ENCODE data around the gene FAM193A.
A peak's percentile ranks its signal among the peaks of the same experiment; 100 is the strongest.
"Not testable (repeated sequence)": the region's sequence is repeated elsewhere in the genome, so short reads cannot be mapped to it uniquely, and the experiment has no call there.

FAM193A gene

DNA sequence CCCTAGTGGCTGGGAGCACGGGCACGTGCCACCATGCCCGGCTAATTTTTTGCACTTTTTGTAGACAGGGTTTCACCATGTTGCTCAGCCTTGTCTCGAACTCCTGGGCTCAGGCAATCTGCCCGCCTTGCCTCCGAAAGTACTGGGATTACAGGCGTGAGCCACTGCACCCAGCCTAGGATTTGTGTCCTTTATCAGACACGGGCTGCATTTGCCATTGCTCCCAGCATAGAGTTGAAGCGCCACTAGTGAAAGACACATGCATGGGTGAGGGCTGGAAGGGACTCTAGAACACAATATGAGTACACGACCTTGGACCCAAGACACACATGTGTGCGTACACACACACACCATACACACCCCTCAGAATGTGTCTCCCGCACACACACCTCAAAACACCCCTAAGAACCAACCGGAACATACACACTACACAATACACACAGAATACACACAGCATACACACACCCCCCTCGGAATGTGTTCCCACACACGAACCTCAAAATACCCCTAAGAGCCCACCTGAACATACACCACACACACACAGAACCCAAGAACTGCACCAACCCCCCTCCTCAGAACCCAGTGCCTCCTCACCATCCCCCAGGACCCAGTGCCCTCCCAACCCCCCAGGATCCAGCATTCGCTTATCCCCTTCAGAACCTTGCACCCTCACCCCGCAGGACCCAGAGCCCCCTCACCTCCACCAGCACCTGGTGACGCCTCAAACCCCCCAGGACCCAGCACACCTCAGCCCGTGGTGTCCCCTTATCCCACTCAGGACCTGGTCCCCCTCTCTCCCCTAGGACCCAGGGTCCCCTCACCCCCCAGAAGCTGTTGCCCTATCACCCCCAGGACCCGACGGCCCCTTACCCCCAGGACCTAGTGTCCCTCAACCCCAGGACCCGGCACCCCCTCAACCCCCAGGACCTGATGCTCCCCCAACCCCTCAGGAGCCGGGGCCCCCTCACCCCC is 218.7 kb downstream of the FAM193A start:
- no peak for DNase-seq (ENCODE audit: low spot score)

DNA sequence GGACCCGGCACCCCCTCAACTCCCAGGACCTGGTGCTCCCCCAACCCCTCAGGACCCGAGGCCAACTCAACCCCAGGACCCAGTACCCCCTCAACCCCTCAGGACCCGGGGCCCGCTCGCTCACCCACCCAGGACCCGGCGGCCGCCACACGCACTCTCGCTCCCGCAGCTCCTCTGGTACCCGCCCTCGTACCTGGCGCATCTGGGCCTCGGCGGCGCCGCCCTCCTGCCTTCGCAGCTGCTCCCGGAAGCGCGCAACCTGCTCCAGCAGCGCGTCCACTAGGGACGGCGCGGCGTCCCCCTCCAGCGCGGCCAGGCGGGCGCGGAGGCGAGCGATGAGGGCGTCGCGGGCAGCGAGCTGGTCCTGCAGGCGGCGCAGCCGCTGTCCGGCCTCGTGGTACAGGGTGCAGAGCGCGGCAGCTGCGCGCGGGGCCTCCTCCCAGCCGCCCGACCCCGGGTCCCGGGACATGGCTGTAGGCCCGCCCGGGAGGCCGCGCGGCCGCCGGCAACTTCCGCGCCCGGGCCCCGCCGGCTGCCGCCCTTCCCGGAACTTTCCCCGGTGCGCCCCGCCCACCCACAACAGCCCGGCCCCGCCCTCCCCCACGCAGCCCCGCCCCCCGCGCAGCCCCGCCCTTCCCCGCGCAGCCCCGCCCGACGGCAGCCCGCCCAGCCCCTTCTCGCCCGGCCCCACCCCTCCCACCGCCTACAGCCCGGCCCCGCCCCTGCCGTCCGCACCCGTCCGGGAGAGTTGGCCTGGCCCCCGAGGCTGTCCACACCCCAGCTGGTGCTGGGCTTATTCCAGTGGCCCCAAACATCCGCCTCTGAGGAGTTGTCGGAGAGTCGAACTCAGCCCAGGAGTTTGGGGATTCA is 219.6 kb downstream of the FAM193A start, which contains the start of gene TNIP2:
Gene TNIP2, minus strand, starts transcription at position 516 of the 870 bp plus-strand sequence. Its CDS starts 47 bp downstream, at position 469.
- DNase-seq (ENCODE audit: low spot score), result peak; percentile 85

DNA sequence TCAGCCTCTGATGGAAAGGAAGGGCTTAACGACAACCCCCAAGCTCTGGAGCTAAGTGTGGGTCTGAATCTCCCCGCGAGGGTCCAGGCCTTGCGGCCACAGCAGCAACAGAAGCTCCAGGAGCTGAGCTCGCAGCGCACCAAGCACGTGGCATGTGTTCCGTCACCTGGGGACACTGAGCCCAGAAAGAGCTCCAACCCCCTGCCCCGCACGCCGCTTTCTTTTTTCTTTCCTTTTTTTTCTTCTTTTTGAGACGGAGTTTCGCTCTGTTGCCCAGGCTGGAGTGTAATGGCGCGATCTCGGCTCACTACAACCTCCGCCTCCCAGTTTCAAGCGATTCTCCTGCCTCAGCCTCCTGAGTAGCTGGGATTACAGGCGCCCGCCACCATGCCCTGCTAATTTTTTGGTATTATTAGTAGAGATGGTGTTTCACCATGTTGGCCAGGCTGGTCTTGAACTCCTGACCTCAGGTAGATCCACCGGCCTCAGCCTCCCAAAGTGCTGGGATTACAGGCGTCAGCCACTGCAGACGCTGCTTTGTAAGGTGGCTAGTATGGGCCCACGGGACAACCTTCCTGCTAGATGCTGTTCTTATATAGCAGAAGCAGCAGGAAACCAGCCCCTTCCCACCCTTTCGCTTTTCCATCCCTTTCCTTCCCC is 220.4 kb downstream of the FAM193A start:
- no peak for DNase-seq (ENCODE audit: low spot score)

DNA sequence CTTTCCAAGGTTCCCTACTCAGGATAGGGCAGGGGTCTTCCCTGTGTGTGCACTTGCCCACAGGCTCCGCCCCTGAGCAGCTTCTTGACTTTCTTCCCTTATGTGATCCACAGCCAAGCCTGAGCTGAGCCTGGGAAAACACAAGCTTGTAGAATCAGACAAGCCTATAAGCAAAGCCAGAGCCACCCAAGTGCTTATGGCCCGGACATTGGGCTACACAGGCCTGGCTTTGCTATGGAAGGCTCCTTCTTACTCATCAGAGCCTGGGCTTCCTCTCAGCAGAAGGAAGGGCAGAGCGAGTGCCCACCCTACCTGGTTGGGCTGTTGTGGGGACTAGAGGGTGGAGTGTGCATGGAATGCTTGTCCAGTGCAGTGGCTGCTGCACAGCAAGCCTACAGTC is 221.0 kb downstream of the FAM193A start:
- DNase-seq (ENCODE audit: low spot score), result no peak

GRCh38 chr4:2761035-2761923 is 224.8 kb downstream of the FAM193A start:
- no peak for DNase-seq (ENCODE audit: low spot score)

DNA sequence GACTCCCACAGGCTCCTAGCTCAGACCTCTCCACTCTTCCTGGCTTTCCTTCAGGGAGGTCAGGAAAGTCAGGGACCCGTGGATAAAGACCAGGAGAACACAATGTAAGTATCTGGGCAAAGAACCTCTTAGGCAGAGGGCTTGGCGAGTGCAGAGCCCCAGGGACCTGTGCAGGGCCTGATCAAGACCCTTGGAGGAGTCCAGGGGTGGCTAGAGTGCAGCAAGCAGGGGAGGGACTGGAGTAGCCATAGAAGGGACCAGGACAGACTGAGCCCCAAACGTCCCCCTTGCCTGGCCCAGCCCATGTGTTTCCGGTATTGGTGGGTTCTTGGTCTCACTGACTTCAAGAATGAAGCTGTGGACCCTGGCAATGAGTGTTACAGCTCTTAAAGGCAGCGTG is 225.6 kb downstream of the FAM193A start:
- DNase-seq (ENCODE audit: low spot score), result no peak

- DNase-seq (ENCODE audit: low spot score), result not testable (repeated sequence)
Measured at GRCh38 chr4:2762486-2763370, 226.3 kb downstream of the FAM193A start.

DNA sequence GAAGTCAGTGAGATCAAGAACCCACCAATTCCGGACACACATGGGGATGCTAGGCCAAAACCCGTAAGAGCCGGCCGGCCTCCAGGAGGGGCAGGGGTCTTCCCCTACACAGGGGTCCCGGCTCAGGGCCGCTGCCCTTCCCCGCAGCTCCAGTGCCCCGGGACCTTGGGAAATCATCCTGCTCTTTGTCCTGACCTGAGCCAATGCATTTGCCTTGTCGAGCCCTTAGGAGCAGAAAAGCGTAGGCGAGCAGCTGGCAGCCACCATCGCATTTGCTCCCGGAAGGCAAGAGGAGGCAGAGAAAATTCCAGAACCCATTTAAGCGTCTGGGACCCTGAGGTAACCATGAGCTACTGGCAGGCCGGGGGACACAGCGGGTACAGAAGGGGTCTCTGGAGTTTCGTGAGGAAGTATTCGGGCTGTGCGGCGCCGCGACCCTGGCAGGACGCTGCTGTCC is 227.1 kb downstream of the FAM193A start:
- DNase-seq (ENCODE audit: low spot score), result no peak

DNA sequence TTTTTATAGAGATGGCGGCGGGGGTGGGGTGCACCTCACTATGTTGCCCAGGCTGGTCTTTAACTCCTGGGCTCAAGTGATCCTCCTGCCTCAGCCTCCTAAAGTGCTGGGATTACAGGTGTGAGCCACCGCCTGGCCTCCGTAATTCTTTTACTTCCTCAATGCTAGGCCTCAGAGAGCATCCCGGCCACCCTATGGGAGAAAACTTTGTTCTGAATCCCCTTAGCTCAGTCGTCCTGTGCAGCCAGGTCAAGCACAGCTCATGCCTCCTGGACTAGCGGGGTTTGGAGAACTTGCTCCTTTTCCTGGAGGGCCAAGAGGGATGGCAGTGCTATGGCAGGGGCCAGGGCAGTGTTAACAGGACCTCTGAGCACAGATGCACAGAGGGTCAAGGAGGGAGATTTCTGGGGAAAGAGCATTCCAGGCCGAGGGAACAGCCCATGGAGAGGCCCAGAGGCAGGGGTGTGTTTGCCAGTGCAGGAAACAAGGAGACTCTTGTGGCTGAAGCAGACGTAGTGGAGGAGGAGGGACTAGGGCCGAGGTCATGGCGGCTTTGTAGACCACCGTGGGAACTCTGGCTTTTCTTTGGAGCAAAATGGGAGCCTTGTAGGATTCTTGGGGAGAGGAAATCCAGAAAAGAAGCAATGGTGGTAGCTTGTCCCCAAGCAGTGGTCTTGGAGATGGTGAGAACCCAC is 229.5 kb downstream of the FAM193A start:
- no peak for DNase-seq (ENCODE audit: low spot score)

DNA sequence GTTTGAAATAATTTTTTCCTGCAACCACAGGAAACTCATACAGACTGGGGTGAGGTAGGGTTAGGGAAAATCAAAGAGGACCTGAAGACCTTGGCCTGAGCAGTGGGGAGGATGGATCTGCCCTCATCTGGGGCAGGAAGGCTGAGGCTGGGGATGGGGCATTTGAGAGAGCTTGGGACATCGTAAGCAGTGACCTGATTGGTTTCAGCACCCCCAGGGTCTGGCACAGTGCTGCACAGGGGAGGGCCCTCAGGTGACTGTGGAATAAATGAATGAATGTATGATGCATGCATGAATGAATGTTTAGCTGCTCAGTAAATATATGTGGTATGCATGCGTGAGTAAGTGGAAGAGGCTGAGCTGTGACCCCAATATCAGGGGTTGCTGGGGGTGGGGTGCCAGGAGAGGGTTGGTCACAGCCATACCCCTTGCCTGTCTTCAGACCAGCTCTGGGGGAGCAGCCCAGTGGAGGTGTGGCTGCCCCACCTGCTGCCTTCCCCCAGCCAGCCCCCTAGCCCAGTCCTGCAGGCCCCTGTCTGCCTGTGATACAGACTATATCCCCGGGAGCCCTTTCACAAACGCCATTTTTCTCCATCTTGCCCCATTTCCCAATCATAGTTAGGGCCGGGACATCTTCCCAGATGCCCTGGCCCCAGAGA is 230.7 kb downstream of the FAM193A start:
- DNase-seq (ENCODE audit: low spot score), result no peak

- DNase-seq (ENCODE audit: low spot score), result no peak
Measured at GRCh38 chr4:2767705-2768074, 231.2 kb downstream of the FAM193A start.

DNA sequence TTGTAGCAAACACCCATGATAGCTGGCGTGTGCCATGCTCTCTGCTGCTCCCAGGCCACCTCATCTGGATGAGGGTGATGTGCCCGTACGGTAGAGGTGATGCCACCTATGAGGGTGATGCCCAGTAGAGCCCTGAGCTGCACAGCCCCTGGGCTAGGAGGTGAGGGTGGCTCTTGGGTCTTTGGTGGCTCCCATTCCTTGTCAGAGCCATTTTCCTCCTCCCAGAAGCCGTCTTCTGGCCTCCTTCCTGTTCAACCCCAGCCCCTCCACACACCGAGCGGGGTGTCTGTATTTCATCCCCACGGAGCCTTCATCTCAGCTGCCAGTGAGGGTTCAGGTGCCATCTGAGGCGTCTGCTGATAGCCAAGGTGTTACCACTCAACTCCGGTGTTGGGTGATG is 231.7 kb downstream of the FAM193A start:
- DNase-seq (ENCODE audit: low spot score), result no peak

DNA sequence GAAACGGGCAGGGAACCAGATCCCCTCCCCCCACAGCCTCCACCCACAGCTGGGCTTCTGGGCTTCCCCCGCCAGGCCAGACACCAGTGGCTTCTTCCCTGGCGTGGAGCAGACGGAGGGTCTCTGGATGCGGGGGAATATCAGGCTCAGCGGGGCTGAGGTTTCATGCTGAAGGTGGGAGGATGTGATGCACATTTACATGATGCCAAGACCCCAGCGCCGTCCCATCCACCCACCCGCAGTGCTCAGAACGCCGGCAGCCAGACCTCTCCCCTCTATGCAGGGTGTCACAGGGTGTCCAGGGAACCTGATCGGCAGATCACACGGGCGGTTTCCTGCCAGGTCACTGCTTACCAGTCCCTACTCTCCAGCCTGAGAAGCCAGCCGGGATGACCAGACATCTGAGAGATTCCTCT is 232.5 kb downstream of the FAM193A start:
- DNase-seq (ENCODE audit: low spot score), result no peak

DNA sequence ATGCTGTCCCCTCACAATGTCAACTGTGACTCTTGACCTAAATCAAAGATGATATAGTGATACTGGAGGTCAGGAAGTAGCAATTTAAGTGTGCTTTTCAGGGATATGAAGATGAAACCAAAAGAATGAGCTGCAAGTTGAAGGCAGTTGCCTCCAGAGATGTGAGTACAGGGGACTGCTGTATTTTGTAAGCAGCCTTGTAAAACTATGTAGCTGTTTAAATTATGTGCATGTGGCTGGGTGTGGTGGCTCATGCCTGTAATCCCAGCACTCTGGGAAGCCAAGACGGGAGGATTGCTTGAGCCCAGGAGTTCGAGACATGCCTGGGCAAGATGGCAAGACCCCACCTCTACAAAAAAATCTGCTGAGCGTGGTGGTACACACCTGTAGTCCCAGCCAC is 234.8 kb downstream of the FAM193A start:
- no peak for DNase-seq (ENCODE audit: low spot score)

- DNase-seq (ENCODE audit: low spot score), result not testable (repeated sequence)
Measured at GRCh38 chr4:2780643-2781042, 244.2 kb downstream of the FAM193A start.

- DNase-seq (ENCODE audit: low spot score), result no peak
Measured at GRCh38 chr4:2781911-2782310, 245.5 kb downstream of the FAM193A start.
